ENCODE measurements around the gene SMG6.
"Not testable (repeated sequence)": the region's sequence is repeated elsewhere in the genome, so short reads cannot be mapped to it uniquely, and the experiment has no call there.

SMG6 gene

GRCh38 chr17:2202302-2202995, 101.1 kb downstream of the SMG6 start:
- H3K27ac ChIP-seq (ENCODE audit: extremely low read depth, low read depth, low read length), result no peak overlapping the region
- no peak overlapping the region for H3K4me3 ChIP-seq (ENCODE audit: low read depth, low read length)
- TF ChIP-seq ZEB2 (tag by site-specific recombination; IDR thresholded peaks at IDR 0.05) (no peak), GFI1B (tag by site-specific recombination; IDR thresholded peaks at IDR 0.05) (no peak), ZNF777 (tag by site-specific recombination; IDR thresholded peaks at IDR 0.05; ENCODE audit: borderline replicate concordance) (no peak), ZBTB17 (tag by site-specific recombination; IDR thresholded peaks at IDR 0.05) (no peak), ZNF558 (tag by site-specific recombination; IDR thresholded peaks at IDR 0.05) (no peak)
- ChIA-PET CTCF (interaction anchor here (0.9 kb wide), 1 partner anchor 11 kb away, joined by 3 read pairs; no protein-coding TSS in a partner anchor), POLR2A (interaction anchor here (0.8 kb wide), 1 partner anchor 1922 kb away, joined by 3 read pairs; no protein-coding TSS in a partner anchor)
- peaks cover 3% of the 10 kb centered on the region for H3K4me1 ChIP-seq (ENCODE audit: control insufficient read depth, insufficient read depth, low read length)
- H3K36me3 ChIP-seq (ENCODE audit: control insufficient read depth in 2 of 2, insufficient read depth in 1 of 2, low read length in 2 of 2), result peaks cover 4 to 8% of the 10 kb centered on the region in 2 experiments; a peak in 2 of 3 replicates
- H3K9me3 ChIP-seq (ENCODE audit: control insufficient read depth, insufficient read depth, low read depth, low read length), result no peaks in the 10 kb centered on the region

DNA sequence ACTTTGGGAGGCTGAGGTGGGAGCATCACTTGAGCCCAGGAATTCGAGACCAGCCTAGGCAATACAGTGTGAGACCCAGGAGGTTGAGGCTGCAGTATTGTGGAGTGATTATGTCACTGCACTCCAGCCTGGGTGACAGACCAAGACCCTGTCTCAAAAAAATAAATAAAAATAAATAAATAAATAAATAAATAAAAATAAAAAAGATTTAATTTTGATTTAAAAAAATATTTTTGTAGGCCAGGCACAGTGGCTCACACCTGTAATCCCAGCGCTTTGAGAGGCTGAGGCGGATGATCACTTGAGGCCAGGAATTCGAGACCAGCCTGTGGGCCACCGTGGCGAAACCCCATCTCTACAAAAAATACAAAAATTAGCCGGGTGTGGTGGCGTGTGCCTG, 104.2 kb downstream of the SMG6 start:
- H3K27ac ChIP-seq (ENCODE audit: extremely low read depth, low read depth, low read length); CTCF ChIA-PET; H3K36me3 ChIP-seq (ENCODE audit: control insufficient read depth in 2 of 2, insufficient read depth in 1 of 2, low read length in 2 of 2); H3K9me3 ChIP-seq (ENCODE audit: control insufficient read depth, insufficient read depth, low read depth, low read length); POLR2A ChIA-PET; H3K4me3 ChIP-seq (ENCODE audit: low read depth, low read length): not testable (repeated sequence)
- H3K4me1 ChIP-seq (ENCODE audit: control insufficient read depth, insufficient read depth, low read length), result peaks cover 16% of the 10 kb centered on the region

- ChIA-PET POLR2A (no interaction called here), CTCF (interaction anchor here (1.0 to 1.4 kb wide), 2 partner anchors 46 to 144 kb away, joined by 3 to 4 read pairs; partner anchors contain the start of gene HIC1)
- Histone ChIP-seq H3K4me1 (ENCODE audit: control insufficient read depth, insufficient read depth, low read length) (peaks cover 16% of the 10 kb centered on the region), H3K4me3 (ENCODE audit: low read depth, low read length) (no peak overlapping the region), H3K27ac (ENCODE audit: extremely low read depth, low read depth, low read length) (no peak overlapping the region), H3K9me3 (ENCODE audit: control insufficient read depth, insufficient read depth, low read depth, low read length) (no peaks in the 10 kb centered on the region), H3K36me3 (ENCODE audit: control insufficient read depth in 2 of 2, insufficient read depth in 1 of 2, low read length in 2 of 2) (peaks cover 7 to 10% of the 10 kb centered on the region in 2 experiments; a peak in 2 of 3 replicates)
- TF ChIP-seq GLI2 (tag by site-specific recombination; IDR thresholded peaks at IDR 0.05; ENCODE audit: borderline replicate concordance, low read depth) (no peak), ZNF623 (tag by site-specific recombination; IDR thresholded peaks at IDR 0.05) (no peak), BCL11A (tag by site-specific recombination; IDR thresholded peaks at IDR 0.05; ENCODE audit: low read depth) (no peak), ZNF624 (tag by site-specific recombination; IDR thresholded peaks at IDR 0.05) (no peak), ZNF555 (tag by site-specific recombination; conservative IDR thresholded peaks at IDR 0.05) (no peak), WT1 (tag by site-specific recombination; IDR thresholded peaks at IDR 0.05) (no peak), GLIS2 (tag by site-specific recombination; IDR thresholded peaks at IDR 0.05) (no peak), ZBTB48 (tag by site-specific recombination; IDR thresholded peaks at IDR 0.05) (no peak), ZNF837 (tag by site-specific recombination; IDR thresholded peaks at IDR 0.05) (no peak), ZNF707 (tag by site-specific recombination; IDR thresholded peaks at IDR 0.05) (no peak), YY1 (tag by site-specific recombination; IDR thresholded peaks at IDR 0.05) (no peak), ZBTB49 (tag by site-specific recombination; IDR thresholded peaks at IDR 0.05; ENCODE audit: low read depth) (no peak), ZNF362 (tag by site-specific recombination; IDR thresholded peaks at IDR 0.05) (no peak), ZNF449 (tag by site-specific recombination; IDR thresholded peaks at IDR 0.05) (no peak), SCRT1 (tag by site-specific recombination; IDR thresholded peaks at IDR 0.05; ENCODE audit: borderline replicate concordance) (no peak)
These were observed 104.7 kb downstream of the SMG6 start for GRCh38 chr17:2198927-2199326.
